Liver (tissue), 9 donors: ENCODE measurements around the gene DNAJC7. TPM values are rescaled to one million over a fixed set of nuclear protein-coding genes. Genes with fewer than 3 reads are reported as not detected.

Experiments used
- DNase-seq: peaks from one replicate; pipeline ENCODE4 v3.0.0-alpha.2; 2017; ENCODE audit warnings: low spot score
- H3K27ac ChIP-seq, 2 donors: one replicate each; pipeline ENCODE4 v1.7.0; 2013; ENCODE audit warnings: inconsistent platforms in 2 of 2, low read length in 2 of 2, control low read depth in 1 of 2, low read depth in 1 of 2, mild to moderate bottlenecking in 1 of 2
- H3K27me3 ChIP-seq, 4 donors: one replicate each; pipeline versions ENCODE4 v1.6.1 to v1.7.0; 2013; ENCODE audit warnings: low read length in 3 of 4, inconsistent platforms in 1 of 4, mild to moderate bottlenecking in 1 of 4, moderate library complexity in 1 of 4; ENCODE audit not compliant: control insufficient read depth in 4 of 4, insufficient read depth in 4 of 4
- H3K36me3 ChIP-seq, 4 donors: one replicate each; pipeline versions ENCODE4 v1.6.1 to v1.7.0; 2013; ENCODE audit warnings: low read length in 3 of 4, mild to moderate bottlenecking in 3 of 4, low read depth in 1 of 4, moderate library complexity in 1 of 4; ENCODE audit not compliant: control insufficient read depth in 4 of 4, insufficient read depth in 3 of 4
- H3K4me1 ChIP-seq, 4 donors: one replicate each; pipeline versions ENCODE4 v1.6.1 to v1.7.0; 2013; ENCODE audit warnings: low read length in 3 of 4, mild to moderate bottlenecking in 3 of 4, moderate library complexity in 1 of 4; ENCODE audit not compliant: control insufficient read depth in 4 of 4, insufficient read depth in 4 of 4
- H3K4me3 ChIP-seq, 3 donors: one replicate each; pipeline versions ENCODE4 v1.6.1 to v1.7.0; 2013; ENCODE audit warnings: low read length in 3 of 3, control low read depth in 1 of 3, low read depth in 1 of 3, mild to moderate bottlenecking in 1 of 3
- H3K9ac ChIP-seq, 2 donors: one replicate each; pipeline ENCODE4 v1.7.0; 2013; ENCODE audit warnings: low read length in 2 of 2, mild to moderate bottlenecking in 2 of 2, moderate library complexity in 2 of 2, control low read depth in 1 of 2, low read depth in 1 of 2
- H3K9me3 ChIP-seq, 4 donors: one replicate each; pipeline versions ENCODE4 v1.6.1 to v1.7.0; 2013; ENCODE audit warnings: low read length in 3 of 4; ENCODE audit not compliant: control insufficient read depth in 4 of 4
- EGR1 ChIP-seq, 2 donors: IDR thresholded peaks; 2 replicates each; pipeline ENCODE4 v1.6.1; 2016 to 2018; ENCODE audit warnings: antibody characterized with exemption in 2 of 2, low read depth in 2 of 2
- FOXA1 ChIP-seq: IDR thresholded peaks from 2 replicates; pipeline ENCODE4 v1.6.1; 2016; ENCODE audit warnings: antibody characterized with exemption
- FOXA2 ChIP-seq: IDR thresholded peaks from 2 replicates; pipeline ENCODE4 v1.6.1; 2016; ENCODE audit warnings: antibody characterized with exemption
- GABPA ChIP-seq, 2 donors: IDR thresholded peaks in 1 of 2; conservative IDR thresholded peaks in 1 of 2; 2 replicates each; pipeline ENCODE4 v1.6.1; 2016; ENCODE audit warnings: antibody characterized with exemption in 2 of 2, mild to moderate bottlenecking in 1 of 2, moderate library complexity in 1 of 2
- HNF4A ChIP-seq, 2 donors: conservative IDR thresholded peaks; 2 replicates each; pipeline ENCODE4 v1.6.1; 2016; ENCODE audit warnings: antibody characterized with exemption in 2 of 2, mild to moderate bottlenecking in 2 of 2
- HNF4G ChIP-seq: IDR thresholded peaks from 2 replicates; pipeline ENCODE4 v1.6.1; 2016; ENCODE audit warnings: antibody characterized with exemption
- JUND ChIP-seq, 2 donors: IDR thresholded peaks; 2 replicates each; pipeline ENCODE4 v1.6.1; 2016; ENCODE audit warnings: antibody characterized with exemption in 2 of 2
- NR2F2 ChIP-seq: IDR thresholded peaks from 2 replicates; pipeline ENCODE4 v1.6.1; 2016; ENCODE audit warnings: antibody characterized with exemption
- RAD21 ChIP-seq, 2 donors: IDR thresholded peaks; 2 replicates each; pipeline ENCODE4 v1.6.1; 2016; ENCODE audit warnings: antibody characterized with exemption in 2 of 2, mild to moderate bottlenecking in 2 of 2
- RXRA ChIP-seq, 2 donors: IDR thresholded peaks; 2 replicates each; pipeline ENCODE4 v1.6.1; 2017 to 2018; ENCODE audit warnings: antibody characterized with exemption in 2 of 2, mild to moderate bottlenecking in 1 of 2
- SP1 ChIP-seq: IDR thresholded peaks from 2 replicates; pipeline ENCODE4 v1.6.1; 2018; ENCODE audit warnings: antibody characterized with exemption, mild to moderate bottlenecking
- TAF1 ChIP-seq: conservative IDR thresholded peaks from 2 replicates; pipeline ENCODE4 v1.6.1; 2016; ENCODE audit warnings: antibody characterized with exemption, mild to moderate bottlenecking
- YY1 ChIP-seq: IDR thresholded peaks from 2 replicates; pipeline ENCODE4 v1.6.1; 2016; ENCODE audit warnings: antibody characterized with exemption, mild to moderate bottlenecking
- WGBS: extraction: QIAGEN DNeasy Blood & Tissue Kit; methylation state at CpG from one replicate; pipeline ENCODE4 v1.1.7; 2013; 5-methylcytosine and 5-hydroxymethylcytosine counted together
- polyA plus RNA-seq, 2 donors: library from polyadenylated mRNA; stranded (reverse) in 1 of 2; unstranded in 1 of 2; fragments of 200-250 nt in 1 of 2; fragments of >200 nt in 1 of 2; fragmentation: Nextera tagmentation in 1 of 2; extraction: Ambion mirVana in 1 of 2; gene quantifications; one replicate each; pipeline versions ENCODE4 v1.2.1 to v1.2.3, GENCODE V29; 2013 to 2015
- total RNA-seq, 2 donors: library from RNA; depleted of rRNA; stranded (reverse); fragments of >200 nt; gene quantifications; one replicate each; pipeline ENCODE4 v1.2.3, GENCODE V29; 2014
- TF ChIP-seq, protein P1 (sequence below): IDR thresholded peaks from 2 replicates; pipeline ENCODE4 v1.6.1; 2016; ENCODE audit warnings: antibody characterized with exemption
- TF ChIP-seq, protein P2 (sequence below): fragments of 150-350 bp; IDR thresholded peaks from 2 replicates; pipeline ENCODE4 v1.5.1; 2017; ENCODE audit warnings: improper control_type of control experiment, low read depth, low read length; ENCODE audit not compliant: missing input control
- TF ChIP-seq, protein P3 (sequence below): IDR thresholded peaks from 2 replicates; pipeline ENCODE4 v1.6.1; 2016; ENCODE audit warnings: antibody characterized with exemption
- TF ChIP-seq, protein P4 (sequence below): IDR thresholded peaks from 2 replicates; pipeline ENCODE4 v1.6.1; 2016; ENCODE audit warnings: antibody characterized with exemption
- TF ChIP-seq, protein P5 (sequence below): IDR thresholded peaks from 2 replicates; pipeline ENCODE4 v1.6.1; 2016; ENCODE audit warnings: antibody characterized with exemption, mild to moderate bottlenecking
- donor health status: healthy.
- donor health status: healthy.
- donor health status: healthy.
- donor health status: healthy.
- donor health status: healthy.

The DNAJC7 gene
- total and polyA plus RNA-seq, 4 donors: 28.7 to 33.9 (median 30.6) TPM

DNA sequence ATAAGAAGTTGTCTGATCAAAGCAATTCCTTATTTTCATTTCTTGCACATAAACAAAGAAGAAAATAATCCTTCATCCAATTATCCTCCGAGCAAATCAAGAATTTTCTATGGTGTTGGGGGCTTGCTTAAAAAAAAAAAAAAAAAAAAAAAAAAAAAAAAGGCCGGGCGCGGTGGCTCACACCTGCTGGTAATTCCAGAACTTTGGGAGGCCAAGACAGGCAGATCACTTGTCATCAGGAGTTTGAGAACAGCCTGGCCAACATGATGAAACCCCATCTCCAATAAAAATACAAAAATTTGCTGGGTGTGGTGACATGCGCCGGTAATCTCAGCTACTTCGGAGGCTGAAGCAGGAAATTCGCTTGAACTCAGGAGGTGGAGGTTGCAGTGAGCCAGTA, 31.3 kb downstream of the DNAJC7 start:
- Histone ChIP-seq H3K36me3 (peaks cover 21 to 67% (median 46%) of the 10 kb centered on the region in 4 donors), H3K27ac (no peak overlapping the region), H3K9ac (no peak overlapping the region), H3K27me3 (no peaks in the 10 kb centered on the region), H3K9me3 (no peaks in the 10 kb centered on the region), H3K4me3 (no peak overlapping the region), H3K4me1 (peaks cover 4 to 25% (median 22%) of the 10 kb centered on the region in 4 donors)
- DNase-seq: no peak
- TF ChIP-seq RAD21 (IDR thresholded peaks at IDR 0.05) (no peak), GABPA (IDR thresholded peaks at IDR 0.05 in 1 of 2, conservative IDR thresholded peaks at IDR 0.05 in 1 of 2) (no peak), TAF1 (no peak), JUND (IDR thresholded peaks at IDR 0.05) (no peak), YY1 (no peak), NR2F2 (no peak), HNF4G (no peak), RXRA (IDR thresholded peaks at IDR 0.05) (no peak)
- TF ChIP-seq, protein P1, sequence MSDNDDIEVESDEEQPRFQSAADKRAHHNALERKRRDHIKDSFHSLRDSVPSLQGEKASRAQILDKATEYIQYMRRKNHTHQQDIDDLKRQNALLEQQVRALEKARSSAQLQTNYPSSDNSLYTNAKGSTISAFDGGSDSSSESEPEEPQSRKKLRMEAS: no peak
- WGBS: 95% methylated on average over 8 of the region's 8 CpGs

DNA sequence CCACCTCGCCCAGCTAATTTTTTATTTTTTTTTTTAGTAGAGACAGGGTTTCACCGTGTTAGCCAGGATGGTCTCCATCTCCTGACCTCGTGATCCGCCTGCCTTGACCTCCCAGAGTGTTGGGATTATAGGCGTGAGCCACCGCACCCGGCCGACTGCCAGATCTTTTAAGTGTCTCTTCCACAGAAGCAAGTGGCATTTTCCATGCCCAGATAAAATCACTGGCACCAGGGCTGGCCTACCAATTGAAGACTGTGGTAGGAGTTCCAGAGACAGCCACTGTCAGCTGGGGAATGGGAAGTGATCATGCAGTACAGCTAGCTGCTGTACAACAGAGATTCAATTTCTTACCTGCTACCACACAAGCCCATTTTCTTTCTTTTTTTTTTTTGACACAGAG, 32.8 kb downstream of the DNAJC7 start:
- Histone ChIP-seq H3K27me3 (no peaks in the 10 kb centered on the region), H3K9me3 (no peaks in the 10 kb centered on the region)
- WGBS: 96% methylated on average over 8 of the region's 8 CpGs

More for the DNA sequence above, 32.8 kb downstream of the DNAJC7 start:
- Histone ChIP-seq H3K27ac (no peak overlapping the region), H3K36me3 (peaks cover 24 to 69% (median 50%) of the 10 kb centered on the region in 4 donors), H3K4me3 (no peak overlapping the region), H3K4me1 (peaks cover 0 to 13% (median 10%) of the 10 kb centered on the region in 4 donors), H3K9ac (no peak overlapping the region)
- no peak for DNase-seq
- no peak for TF ChIP-seq HNF4G
- no peak for TF ChIP-seq TAF1
- no peak for TF ChIP-seq EGR1 (IDR thresholded peaks at IDR 0.05; ENCODE audit: low read depth in 2 of 2)
- TF ChIP-seq FOXA2: no peak
- TF ChIP-seq NR2F2: no peak
- no peak for TF ChIP-seq SP1
- TF ChIP-seq, protein P2, sequence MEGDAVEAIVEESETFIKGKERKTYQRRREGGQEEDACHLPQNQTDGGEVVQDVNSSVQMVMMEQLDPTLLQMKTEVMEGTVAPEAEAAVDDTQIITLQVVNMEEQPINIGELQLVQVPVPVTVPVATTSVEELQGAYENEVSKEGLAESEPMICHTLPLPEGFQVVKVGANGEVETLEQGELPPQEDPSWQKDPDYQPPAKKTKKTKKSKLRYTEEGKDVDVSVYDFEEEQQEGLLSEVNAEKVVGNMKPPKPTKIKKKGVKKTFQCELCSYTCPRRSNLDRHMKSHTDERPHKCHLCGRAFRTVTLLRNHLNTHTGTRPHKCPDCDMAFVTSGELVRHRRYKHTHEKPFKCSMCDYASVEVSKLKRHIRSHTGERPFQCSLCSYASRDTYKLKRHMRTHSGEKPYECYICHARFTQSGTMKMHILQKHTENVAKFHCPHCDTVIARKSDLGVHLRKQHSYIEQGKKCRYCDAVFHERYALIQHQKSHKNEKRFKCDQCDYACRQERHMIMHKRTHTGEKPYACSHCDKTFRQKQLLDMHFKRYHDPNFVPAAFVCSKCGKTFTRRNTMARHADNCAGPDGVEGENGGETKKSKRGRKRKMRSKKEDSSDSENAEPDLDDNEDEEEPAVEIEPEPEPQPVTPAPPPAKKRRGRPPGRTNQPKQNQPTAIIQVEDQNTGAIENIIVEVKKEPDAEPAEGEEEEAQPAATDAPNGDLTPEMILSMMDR: no peak
- TF ChIP-seq HNF4A (conservative IDR thresholded peaks at IDR 0.05): no peak
- TF ChIP-seq JUND (IDR thresholded peaks at IDR 0.05): no peak
- TF ChIP-seq GABPA (IDR thresholded peaks at IDR 0.05 in 1 of 2, conservative IDR thresholded peaks at IDR 0.05 in 1 of 2): no peak
- TF ChIP-seq FOXA1: no peak
- TF ChIP-seq YY1: no peak
- TF ChIP-seq RAD21 (IDR thresholded peaks at IDR 0.05): no peak
- TF ChIP-seq, protein P3, sequence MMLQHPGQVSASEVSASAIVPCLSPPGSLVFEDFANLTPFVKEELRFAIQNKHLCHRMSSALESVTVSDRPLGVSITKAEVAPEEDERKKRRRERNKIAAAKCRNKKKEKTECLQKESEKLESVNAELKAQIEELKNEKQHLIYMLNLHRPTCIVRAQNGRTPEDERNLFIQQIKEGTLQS: no peak
- TF ChIP-seq, protein P1: no peak
- TF ChIP-seq, protein P4, sequence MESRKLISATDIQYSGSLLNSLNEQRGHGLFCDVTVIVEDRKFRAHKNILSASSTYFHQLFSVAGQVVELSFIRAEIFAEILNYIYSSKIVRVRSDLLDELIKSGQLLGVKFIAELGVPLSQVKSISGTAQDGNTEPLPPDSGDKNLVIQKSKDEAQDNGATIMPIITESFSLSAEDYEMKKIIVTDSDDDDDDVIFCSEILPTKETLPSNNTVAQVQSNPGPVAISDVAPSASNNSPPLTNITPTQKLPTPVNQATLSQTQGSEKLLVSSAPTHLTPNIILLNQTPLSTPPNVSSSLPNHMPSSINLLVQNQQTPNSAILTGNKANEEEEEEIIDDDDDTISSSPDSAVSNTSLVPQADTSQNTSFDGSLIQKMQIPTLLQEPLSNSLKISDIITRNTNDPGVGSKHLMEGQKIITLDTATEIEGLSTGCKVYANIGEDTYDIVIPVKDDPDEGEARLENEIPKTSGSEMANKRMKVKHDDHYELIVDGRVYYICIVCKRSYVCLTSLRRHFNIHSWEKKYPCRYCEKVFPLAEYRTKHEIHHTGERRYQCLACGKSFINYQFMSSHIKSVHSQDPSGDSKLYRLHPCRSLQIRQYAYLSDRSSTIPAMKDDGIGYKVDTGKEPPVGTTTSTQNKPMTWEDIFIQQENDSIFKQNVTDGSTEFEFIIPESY: no peak
- no peak for TF ChIP-seq RXRA (IDR thresholded peaks at IDR 0.05)
- TF ChIP-seq, protein P5, sequence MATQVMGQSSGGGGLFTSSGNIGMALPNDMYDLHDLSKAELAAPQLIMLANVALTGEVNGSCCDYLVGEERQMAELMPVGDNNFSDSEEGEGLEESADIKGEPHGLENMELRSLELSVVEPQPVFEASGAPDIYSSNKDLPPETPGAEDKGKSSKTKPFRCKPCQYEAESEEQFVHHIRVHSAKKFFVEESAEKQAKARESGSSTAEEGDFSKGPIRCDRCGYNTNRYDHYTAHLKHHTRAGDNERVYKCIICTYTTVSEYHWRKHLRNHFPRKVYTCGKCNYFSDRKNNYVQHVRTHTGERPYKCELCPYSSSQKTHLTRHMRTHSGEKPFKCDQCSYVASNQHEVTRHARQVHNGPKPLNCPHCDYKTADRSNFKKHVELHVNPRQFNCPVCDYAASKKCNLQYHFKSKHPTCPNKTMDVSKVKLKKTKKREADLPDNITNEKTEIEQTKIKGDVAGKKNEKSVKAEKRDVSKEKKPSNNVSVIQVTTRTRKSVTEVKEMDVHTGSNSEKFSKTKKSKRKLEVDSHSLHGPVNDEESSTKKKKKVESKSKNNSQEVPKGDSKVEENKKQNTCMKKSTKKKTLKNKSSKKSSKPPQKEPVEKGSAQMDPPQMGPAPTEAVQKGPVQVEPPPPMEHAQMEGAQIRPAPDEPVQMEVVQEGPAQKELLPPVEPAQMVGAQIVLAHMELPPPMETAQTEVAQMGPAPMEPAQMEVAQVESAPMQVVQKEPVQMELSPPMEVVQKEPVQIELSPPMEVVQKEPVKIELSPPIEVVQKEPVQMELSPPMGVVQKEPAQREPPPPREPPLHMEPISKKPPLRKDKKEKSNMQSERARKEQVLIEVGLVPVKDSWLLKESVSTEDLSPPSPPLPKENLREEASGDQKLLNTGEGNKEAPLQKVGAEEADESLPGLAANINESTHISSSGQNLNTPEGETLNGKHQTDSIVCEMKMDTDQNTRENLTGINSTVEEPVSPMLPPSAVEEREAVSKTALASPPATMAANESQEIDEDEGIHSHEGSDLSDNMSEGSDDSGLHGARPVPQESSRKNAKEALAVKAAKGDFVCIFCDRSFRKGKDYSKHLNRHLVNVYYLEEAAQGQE: no peak
